Endothelial cell of umbilical vein (primary cell): ENCODE measurements around the gene GRK5. TPM values are rescaled to one million over a fixed set of nuclear protein-coding genes. Genes with fewer than 3 reads are reported as not detected.

Experiments used
- BruUV-seq: library from RNA; stranded (reverse); fragments of 400-500 nt; replicated peaks from 2 replicates; lab custom pipeline; 2021; lab: Mats Ljungman, UMichigan
- CTCF ChIA-PET: fragments of 300-600, 350-600 bp; sonication (Branson Sonifier 250); formaldehyde crosslinking; loops from one replicate; lab custom pipeline; 2021; ENCODE audit warnings: antibody characterized with exemption, inconsistent platforms; lab: Charles Lee
- POLR2A ChIA-PET: fragments of 300-600, 350-600 bp; sonication (Branson Sonifier 250); formaldehyde crosslinking; loops from one replicate; lab custom pipeline; 2021; ENCODE audit warnings: antibody characterized with exemption, inconsistent platforms; lab: Charles Lee
- DNase-seq: peaks from one replicate; pipeline ENCODE4 v3.0.0-alpha.2; 2011; ENCODE audit warnings: low read depth, low spot score
- FAIRE-seq: peaks from 2 replicates; lab custom pipeline; 2011; peaks lifted over from hg19 to GRCh38; lab: Jason Lieb, UNC
- H2AFZ ChIP-seq: 2 replicates; pipeline ENCODE4 v1.6.0; 2012; ENCODE audit warnings: low read depth, low read length, control low read depth, inconsistent platforms
- H3K27ac ChIP-seq: 2 replicates; pipeline ENCODE4 v1.5.1; 2011; ENCODE audit warnings: low read depth, mild to moderate bottlenecking, control low read depth, low read length, moderate library complexity; ENCODE audit not compliant: insufficient read depth
- H3K27me3 ChIP-seq, 2 experiments: 2 replicates each; pipeline versions ENCODE4 v1.6.0 to v1.6.1; 2011; ENCODE audit warnings: low read length in 2 of 2, mixed read lengths in 1 of 2; ENCODE audit not compliant: control insufficient read depth in 2 of 2, insufficient read depth in 2 of 2
- H3K36me3 ChIP-seq, 2 experiments: 2 replicates in 1 of 2; 3 replicates in 1 of 2; pipeline ENCODE4 v1.5.1; 2011; ENCODE audit warnings: low read length in 2 of 2, mild to moderate bottlenecking in 1 of 2, moderate library complexity in 1 of 2; ENCODE audit not compliant: control insufficient read depth in 2 of 2, insufficient read depth in 2 of 2; ENCODE audit errors: extremely low read depth in 1 of 2
- H3K4me1 ChIP-seq: 3 replicates; pipeline ENCODE4 v1.5.1; 2011; ENCODE audit warnings: mild to moderate bottlenecking, low read length; ENCODE audit not compliant: control insufficient read depth, insufficient read depth; ENCODE audit errors: extremely low read depth
- H3K4me2 ChIP-seq: 2 replicates; pipeline ENCODE4 v1.6.1; 2011; ENCODE audit warnings: low read length, control low read depth, mixed read lengths; ENCODE audit not compliant: insufficient read depth
- H3K4me3 ChIP-seq, 3 experiments: fragments of 200-600 bp in 1 of 3; sonication (generic), shearing (Covaris generic) in 1 of 3; replicated peaks in 1 of 3; 2 replicates each; pipeline ENCODE4 v1.5.1; 2011 to 2016; ENCODE audit warnings: control low read depth in 3 of 3, low read length in 3 of 3, mild to moderate bottlenecking in 2 of 3, inconsistent platforms in 1 of 3, low read depth in 1 of 3, moderate library complexity in 1 of 3; ENCODE audit not compliant: insufficient read depth in 1 of 3
- H3K79me2 ChIP-seq: 2 replicates; pipeline ENCODE4 v1.6.0; 2012; ENCODE audit warnings: low read length, inconsistent platforms; ENCODE audit not compliant: control insufficient read depth, insufficient read depth
- H3K9ac ChIP-seq: replicated peaks from 2 replicates; pipeline ENCODE3; 2011; ENCODE audit warnings: low read length, control low read depth; ENCODE audit not compliant: insufficient read depth; ENCODE audit errors: extremely low read depth
- H3K9me1 ChIP-seq: replicated peaks from 3 replicates; pipeline ENCODE4 v1.6.0; 2011; ENCODE audit warnings: mild to moderate bottlenecking, low read length; ENCODE audit not compliant: control insufficient read depth, insufficient read depth; ENCODE audit errors: extremely low read depth
- H3K9me3 ChIP-seq: replicated peaks from 2 replicates; pipeline ENCODE4 v1.5.1; 2012; ENCODE audit warnings: low read length, inconsistent platforms; ENCODE audit not compliant: control insufficient read depth, insufficient read depth
- H4K20me1 ChIP-seq: replicated peaks from 2 replicates; pipeline ENCODE3; 2011; ENCODE audit warnings: mild to moderate bottlenecking, low read length; ENCODE audit not compliant: control insufficient read depth, insufficient read depth; ENCODE audit errors: extremely low read depth
- CTCF ChIP-seq, 2 donors: IDR thresholded peaks; 1 replicate in 1 of 2; 2 replicates in 1 of 2; pipeline ENCODE4 v1.5.1; 2011; ENCODE audit warnings: low read length in 2 of 2, mild to moderate bottlenecking in 2 of 2, moderate library complexity in 2 of 2, control low read depth in 1 of 2, inconsistent platforms in 1 of 2, low read depth in 1 of 2; ENCODE audit not compliant: insufficient read depth in 1 of 2; ENCODE audit errors: extremely low read depth in 1 of 2
- EZH2 ChIP-seq: IDR thresholded peaks from 2 replicates; pipeline ENCODE4 v1.6.1; 2012; ENCODE audit warnings: borderline replicate concordance, low read depth, mild to moderate bottlenecking, moderate library complexity, low read length, inconsistent platforms; ENCODE audit not compliant: severe bottlenecking
- FOS ChIP-seq: IDR thresholded peaks from 2 replicates; pipeline ENCODE4 v1.6.1; 2011; ENCODE audit warnings: mild to moderate bottlenecking, low read length, moderate library complexity, borderline replicate concordance; ENCODE audit not compliant: insufficient read depth
- GATA2 ChIP-seq: IDR thresholded peaks from 2 replicates; pipeline ENCODE4 v1.7.0; 2011; ENCODE audit warnings: low read depth, mild to moderate bottlenecking, moderate library complexity, mixed read lengths, low read length; ENCODE audit not compliant: insufficient read length, insufficient read depth
- JUN ChIP-seq: IDR thresholded peaks from 2 replicates; pipeline ENCODE4 v1.6.1; 2011; ENCODE audit warnings: borderline replicate concordance, low read depth; ENCODE audit not compliant: insufficient read length, insufficient read depth
- MYC ChIP-seq: IDR thresholded peaks from one replicate; pipeline ENCODE4 v1.6.1; 2011; ENCODE audit warnings: mild to moderate bottlenecking, low read depth, low read length
- POLR2A ChIP-seq: IDR thresholded peaks from 2 replicates; pipeline ENCODE4 v1.6.1; 2012; ENCODE audit warnings: low read depth, mild to moderate bottlenecking, control low read depth, low read length
- POLR2AphosphoS5 ChIP-seq: IDR thresholded peaks from 2 replicates; pipeline ENCODE4 v1.6.1; 2012; ENCODE audit warnings: low read depth, mild to moderate bottlenecking, control low read depth, low read length, moderate library complexity; ENCODE audit not compliant: insufficient read depth
- dilution Hi-C: fragments of 300-500 bp; cut with MboI; formaldehyde crosslinking; loops from one replicate; pipeline ENCODE4 v1.15.0; 2019; ENCODE audit warnings: low sequenced_read_pairs; ENCODE audit not compliant: extremely low pct_ligation_motif_present
- intact Hi-C: fragments of 100-400 bp; cut with micrococcal nuclease; formaldehyde crosslinking; loops from one replicate; pipeline ENCODE4 v1.10.0; 2022
- polyA plus RNA-seq, 4 experiments: library from polyadenylated mRNA; depleted of rRNA in 3 of 4; stranded (reverse) in 3 of 4; unstranded in 1 of 4; fragments of >200 nt; gene quantifications; 2 replicates each; pipeline versions ENCODE4 v1.2.1 to v1.2.3, GENCODE V29; 2011 to 2012; ENCODE audit warnings: missing spikeins in 1 of 4
- total RNA-seq: library from RNA; stranded (reverse); gene quantifications from 2 replicates; pipeline ENCODE4 v1.2.3, GENCODE V29; 2021
- TF ChIP-seq, protein P1 (sequence below): IDR thresholded peaks from 2 replicates; pipeline ENCODE4 v1.6.1; 2011; ENCODE audit not compliant: insufficient read depth, insufficient read length

GRK5 gene
- total and polyA plus RNA-seq, 2 donors (not counting 3 experiments of a cell fraction or from before 2014, with no cell fraction given): 13.1 to 29.5 TPM

DNA sequence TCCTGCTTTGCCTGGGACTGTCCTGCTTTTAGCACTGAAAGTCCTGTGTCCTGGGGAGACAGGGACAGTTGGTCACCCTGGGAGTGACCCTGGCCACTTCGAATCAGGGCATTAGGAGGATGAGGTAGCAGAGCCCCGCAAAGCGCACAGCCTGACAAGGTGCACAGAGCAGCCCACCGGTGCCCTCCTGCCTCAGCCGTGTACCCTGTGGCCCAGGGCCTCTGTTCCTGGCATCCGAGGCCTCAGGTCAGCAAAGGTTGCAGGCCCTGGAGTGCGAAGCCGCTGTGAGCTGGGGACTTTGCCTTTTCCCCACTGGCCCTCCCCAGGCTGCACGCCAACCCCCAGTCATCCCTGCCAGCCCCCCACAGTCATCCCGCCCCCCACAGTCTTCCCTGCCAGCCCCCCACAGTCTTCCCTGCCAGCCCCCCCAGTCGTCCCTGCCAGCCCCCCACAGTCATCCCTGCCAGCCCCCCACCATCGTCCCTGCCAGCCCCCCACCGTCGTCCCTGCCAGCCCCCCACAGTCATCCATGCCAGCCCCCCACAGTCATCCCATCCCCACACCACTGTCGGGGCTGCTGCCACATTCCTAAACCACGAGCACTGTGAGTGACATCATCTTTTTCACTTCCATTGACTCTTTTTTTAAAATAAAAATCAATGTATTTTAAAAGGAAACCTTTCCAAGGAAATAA is 243.4 kb downstream of the GRK5 start:
- POLR2A ChIA-PET: no interaction called here
- DNase-seq (no peak), FAIRE-seq (no peak)
- no peaks in the 10 kb centered on the region for H3K9me1 ChIP-seq
- H3K27ac ChIP-seq: no peak overlapping the region
- no peak overlapping the region for H3K4me3 ChIP-seq
- no peak overlapping the region for H2AFZ ChIP-seq
- intact Hi-C loops: no loop called here
- H3K79me2 ChIP-seq: no peaks in the 10 kb centered on the region
- H3K9me3 ChIP-seq: no peaks in the 10 kb centered on the region
- TF ChIP-seq, protein P1, sequence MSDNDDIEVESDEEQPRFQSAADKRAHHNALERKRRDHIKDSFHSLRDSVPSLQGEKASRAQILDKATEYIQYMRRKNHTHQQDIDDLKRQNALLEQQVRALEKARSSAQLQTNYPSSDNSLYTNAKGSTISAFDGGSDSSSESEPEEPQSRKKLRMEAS: no peak
- no peak for TF ChIP-seq POLR2A
- TF ChIP-seq JUN: no peak
- TF ChIP-seq FOS: no peak
- no peak for TF ChIP-seq CTCF (IDR thresholded peaks at IDR 0.05; ENCODE audit: extremely low read depth in 1 of 2, insufficient read depth in 1 of 2, low read depth in 1 of 2, low read length in 2 of 2)
- no peak for TF ChIP-seq MYC
- TF ChIP-seq POLR2AphosphoS5: no peak
- no peak for TF ChIP-seq EZH2
- no peak for TF ChIP-seq GATA2
- peaks cover 0 to 7% of the 10 kb centered on the region in 2 experiments for H3K36me3 ChIP-seq
- dilution Hi-C loops: no loop called here
- no TSS peak for BruUV-seq
- no peaks in the 10 kb centered on the region for H4K20me1 ChIP-seq
- CTCF ChIA-PET: interaction anchor here (0.6 to 2.0 kb wide), 4 partner anchors 39 to 282 kb away, joined by 4 to 8 read pairs (median 6); partner anchors contain the start of gene GRK5
- H3K27me3 ChIP-seq: no peaks in the 10 kb centered on the region
- H3K4me2 ChIP-seq: no peak overlapping the region
- H3K9ac ChIP-seq: no peak overlapping the region
- H3K4me1 ChIP-seq: no peaks in the 10 kb centered on the region
